ENCODE measurements around the gene HSP90B1. TPM values are rescaled to one million over a fixed set of nuclear protein-coding genes. Genes with fewer than 3 reads are reported as not detected.

The HSP90B1 gene
- total and polyA plus RNA-seq, 11 donors = 166 to 1,036 (median 337) TPM

DNA sequence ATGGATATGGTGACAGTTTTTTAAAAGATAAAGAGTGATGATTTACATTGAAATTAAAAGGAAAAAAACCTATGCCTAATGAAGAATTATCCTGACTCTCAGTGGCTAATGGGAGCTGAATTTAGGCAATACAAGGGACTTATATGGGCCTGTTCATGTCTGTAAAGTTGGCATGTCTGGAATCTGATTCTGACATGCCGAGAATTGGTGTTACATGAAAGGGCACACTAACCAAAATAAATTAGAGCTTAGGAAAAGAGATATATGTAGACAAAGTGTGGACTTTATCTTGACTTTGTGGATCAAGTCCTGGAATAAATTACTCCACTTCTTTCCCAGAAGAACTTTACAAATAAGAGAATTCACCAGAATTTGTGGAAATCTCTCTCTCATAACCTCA lies 36.5 kb downstream of the HSP90B1 start:
- DNase-seq (no peak), ATAC-seq (no peak)
- intact Hi-C loops (cut with DNase I) = loop anchor here in 5 of 10 donors (5.0 to 10.0 kb wide), 5 partner anchors 34 to 138 kb away; partner anchors contain the start of genes HCFC2 (in 2 of the 5) and HSP90B1 (in 2 of the 5)
- Histone ChIP-seq H3K27ac (peak overlapping the region; percentile 73 to 98 (median 96)), H3K4me1 (peaks cover 4 to 71% (median 52%) of the 10 kb centered on the region in 12 donors), H3K9me3 (no peaks in the 10 kb centered on the region), H3K36me3 (peaks cover 0 to 14% (median 0%) of the 10 kb centered on the region in 9 donors), H3K4me3 (peak overlapping the region; percentile 74 to 99 (median 84)), H3K27me3 (no peaks in the 10 kb centered on the region)
- TF ChIP-seq, protein P1, sequence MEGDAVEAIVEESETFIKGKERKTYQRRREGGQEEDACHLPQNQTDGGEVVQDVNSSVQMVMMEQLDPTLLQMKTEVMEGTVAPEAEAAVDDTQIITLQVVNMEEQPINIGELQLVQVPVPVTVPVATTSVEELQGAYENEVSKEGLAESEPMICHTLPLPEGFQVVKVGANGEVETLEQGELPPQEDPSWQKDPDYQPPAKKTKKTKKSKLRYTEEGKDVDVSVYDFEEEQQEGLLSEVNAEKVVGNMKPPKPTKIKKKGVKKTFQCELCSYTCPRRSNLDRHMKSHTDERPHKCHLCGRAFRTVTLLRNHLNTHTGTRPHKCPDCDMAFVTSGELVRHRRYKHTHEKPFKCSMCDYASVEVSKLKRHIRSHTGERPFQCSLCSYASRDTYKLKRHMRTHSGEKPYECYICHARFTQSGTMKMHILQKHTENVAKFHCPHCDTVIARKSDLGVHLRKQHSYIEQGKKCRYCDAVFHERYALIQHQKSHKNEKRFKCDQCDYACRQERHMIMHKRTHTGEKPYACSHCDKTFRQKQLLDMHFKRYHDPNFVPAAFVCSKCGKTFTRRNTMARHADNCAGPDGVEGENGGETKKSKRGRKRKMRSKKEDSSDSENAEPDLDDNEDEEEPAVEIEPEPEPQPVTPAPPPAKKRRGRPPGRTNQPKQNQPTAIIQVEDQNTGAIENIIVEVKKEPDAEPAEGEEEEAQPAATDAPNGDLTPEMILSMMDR (IDR thresholded peaks at IDR 0.05) = no peak
- no peak for TF ChIP-seq POLR2A (IDR thresholded peaks at IDR 0.05)
- WGBS, 4 donors = 7 to 32% (median 22%) methylated on average over 1 of the region's 1 CpG

DNA sequence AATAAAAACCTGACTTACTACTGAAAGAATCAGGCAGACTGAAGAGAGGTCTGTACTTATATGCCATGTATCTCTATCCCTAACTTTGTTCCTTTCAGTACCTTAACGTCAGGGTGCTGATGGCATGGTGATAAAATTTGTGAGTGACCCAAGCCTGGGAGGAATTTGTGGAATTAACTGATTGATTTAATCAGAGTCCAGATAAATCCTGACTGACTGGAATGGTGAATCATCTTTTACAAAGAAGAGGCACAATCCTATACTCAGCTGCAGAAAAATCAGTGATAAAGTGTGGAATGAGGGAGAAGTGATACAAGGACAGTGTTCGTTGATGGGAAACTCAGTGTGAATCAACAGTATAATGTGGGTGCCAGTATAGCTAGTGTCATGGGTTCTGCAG lies 39.2 kb downstream of the HSP90B1 start:
- ATAC-seq (no peak), DNase-seq (no peak)
- Histone ChIP-seq H3K36me3 (peaks cover 0 to 27% (median 7%) of the 10 kb centered on the region in 9 donors), H3K27me3 (no peaks in the 10 kb centered on the region), H3K4me1 (peaks cover 3 to 71% (median 47%) of the 10 kb centered on the region in 12 donors), H3K27ac (no peak overlapping the region), H3K4me3 (no peak overlapping the region), H3K9me3 (no peaks in the 10 kb centered on the region)
- TF ChIP-seq POLR2A (IDR thresholded peaks at IDR 0.05) = no peak
- TF ChIP-seq, protein P1 (IDR thresholded peaks at IDR 0.05) = no peak
- intact Hi-C loops (cut with DNase I) = loop anchor here in 5 of 10 donors (5.0 to 10.0 kb wide), 5 partner anchors 37 to 135 kb away; partner anchors contain the start of genes HCFC2 (in 2 of the 5) and HSP90B1 (in 2 of the 5)
- WGBS, 4 donors = 36 to 54% (median 43%) methylated on average over 2 of the region's 2 CpGs

DNA sequence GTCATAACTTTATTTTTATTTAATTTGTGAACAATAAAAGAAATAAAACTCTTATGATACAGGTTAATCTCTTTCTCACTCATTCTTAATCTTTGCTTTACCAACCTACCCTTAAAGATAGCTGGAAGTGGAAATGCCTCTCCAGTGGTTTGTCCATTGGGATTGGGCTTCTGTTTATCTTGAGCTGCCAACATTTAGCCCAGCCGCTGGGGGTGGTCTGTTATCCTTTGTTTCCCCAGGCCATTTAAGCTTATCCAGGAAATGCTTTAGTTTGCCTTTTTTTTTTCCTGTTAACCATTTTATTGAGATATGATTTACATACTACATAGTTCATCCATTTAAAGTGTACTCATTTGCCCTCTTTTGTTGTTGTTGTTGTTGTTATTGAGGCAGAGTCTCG lies 43.7 kb downstream of the HSP90B1 start:
- no peak for ATAC-seq
- intact Hi-C loops (cut with DNase I) = loop anchor here in 2 of 10 donors (10.0 kb wide), 2 partner anchors 81 to 91 kb away; partner anchors contain the start of genes GLT8D2 (in 1 of the 2) and HCFC2 (in 1 of the 2)
- Histone ChIP-seq H3K9me3 (no peaks in the 10 kb centered on the region), H3K27ac (no peak overlapping the region), H3K4me3 (no peak overlapping the region), H3K36me3 (peaks cover 0 to 60% (median 29%) of the 10 kb centered on the region in 9 donors), H3K27me3 (no peaks in the 10 kb centered on the region), H3K4me1 (peaks cover 0 to 39% (median 16%) of the 10 kb centered on the region in 12 donors)
- 53 to 64% (median 57%) methylated on average over 2 of the region's 2 CpGs for WGBS, 4 donors
- DNase-seq = no peak
- TF ChIP-seq POLR2A (IDR thresholded peaks at IDR 0.05) = no peak
- TF ChIP-seq, protein P1 (IDR thresholded peaks at IDR 0.05) = no peak

GRCh38 chr12:103975368-103975767 lies 45.2 kb downstream of the HSP90B1 start:
- intact Hi-C loops (cut with DNase I) = loop anchor here in 3 of 10 donors (5.0 to 10.0 kb wide), 3 partner anchors 77 to 89 kb away; partner anchors contain the start of genes GLT8D2 (in 2 of the 3) and HCFC2 (in 1 of the 3)

More at GRCh38 chr12:103975368-103975767, 45.2 kb downstream of the HSP90B1 start:
- no peak overlapping the region for H3K4me3 ChIP-seq
- H3K27ac ChIP-seq = no peak overlapping the region
- no peaks in the 10 kb centered on the region for H3K9me3 ChIP-seq
- H3K36me3 ChIP-seq = peaks cover 0 to 73% (median 39%) of the 10 kb centered on the region in 9 donors
- ATAC-seq (no peak), DNase-seq (no peak)
- WGBS, 4 donors = 36 to 51% (median 50%) methylated on average over 2 of the region's 2 CpGs
- no peaks in the 10 kb centered on the region for H3K27me3 ChIP-seq
- H3K4me1 ChIP-seq = peaks cover 0 to 25% (median 10%) of the 10 kb centered on the region in 12 donors
- TF ChIP-seq, protein P1 (IDR thresholded peaks at IDR 0.05) = no peak
- TF ChIP-seq POLR2A (IDR thresholded peaks at IDR 0.05) = no peak

All from heart left ventricle (tissue), 16 donors.